NCI-H1694 treated with DMSO at 0.1 percent for 48 hours (cell line): ENCODE data around the gene DSG2.
"Not testable (repeated sequence)": the region's sequence is repeated elsewhere in the genome, so short reads cannot be mapped to it uniquely, and the experiment has no call there.

ENCODE experiments used
- DNase-seq: peaks from one replicate; lab custom pipeline; 2025; lab: John Stamatoyannopoulos, UW

DSG2 gene

DNA sequence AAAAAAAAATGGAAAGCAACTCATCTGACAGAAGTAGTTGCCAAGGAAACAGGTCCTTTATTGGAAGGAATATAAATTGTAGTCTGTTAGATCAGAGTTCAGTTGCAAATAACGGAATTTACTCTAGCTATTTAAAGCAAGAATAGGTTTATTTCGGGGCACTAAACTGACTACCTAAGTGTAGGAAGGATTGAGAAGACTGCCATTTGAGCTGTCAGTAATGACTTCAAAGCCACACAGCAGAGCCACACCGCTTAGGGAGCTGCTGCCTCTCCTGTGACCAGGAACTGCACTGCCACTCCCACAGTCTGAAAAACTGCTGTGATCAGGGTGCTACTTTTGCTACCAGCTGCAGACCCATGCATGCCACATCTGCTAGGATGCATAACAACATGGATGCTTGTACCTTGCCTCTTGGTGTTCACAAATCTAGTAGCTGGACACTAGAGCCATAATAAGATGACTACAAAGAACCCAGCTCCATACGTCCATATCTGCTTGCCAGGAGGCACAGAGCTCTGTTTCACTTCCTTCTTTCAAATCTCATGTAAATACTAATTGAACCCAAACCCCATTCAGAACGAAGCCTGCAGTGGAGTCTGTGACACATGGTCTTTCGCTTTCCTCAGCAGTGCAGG lies 2.2 kb downstream of the DSG2 start:
- no peak for DNase-seq

DNA sequence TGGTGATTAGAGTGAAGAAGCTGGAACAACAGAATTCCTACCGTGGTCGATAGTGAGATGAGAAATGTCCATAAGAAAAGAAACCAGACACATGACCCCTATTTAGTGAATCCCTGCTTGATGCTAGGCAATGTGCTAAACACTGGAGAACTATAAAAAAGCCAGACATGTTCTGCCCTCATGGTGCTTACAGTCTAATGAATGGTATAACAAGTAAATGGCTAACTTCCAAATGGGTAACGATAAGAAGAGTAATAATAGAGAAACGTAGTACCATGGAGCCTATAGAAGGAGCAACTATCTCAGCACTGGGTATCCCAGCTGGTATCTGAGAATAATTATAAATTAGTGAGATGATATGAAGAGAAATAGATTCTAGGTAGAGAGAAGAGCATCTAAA lies 5.0 kb downstream of the DSG2 start:
- DNase-seq = no peak

DNA sequence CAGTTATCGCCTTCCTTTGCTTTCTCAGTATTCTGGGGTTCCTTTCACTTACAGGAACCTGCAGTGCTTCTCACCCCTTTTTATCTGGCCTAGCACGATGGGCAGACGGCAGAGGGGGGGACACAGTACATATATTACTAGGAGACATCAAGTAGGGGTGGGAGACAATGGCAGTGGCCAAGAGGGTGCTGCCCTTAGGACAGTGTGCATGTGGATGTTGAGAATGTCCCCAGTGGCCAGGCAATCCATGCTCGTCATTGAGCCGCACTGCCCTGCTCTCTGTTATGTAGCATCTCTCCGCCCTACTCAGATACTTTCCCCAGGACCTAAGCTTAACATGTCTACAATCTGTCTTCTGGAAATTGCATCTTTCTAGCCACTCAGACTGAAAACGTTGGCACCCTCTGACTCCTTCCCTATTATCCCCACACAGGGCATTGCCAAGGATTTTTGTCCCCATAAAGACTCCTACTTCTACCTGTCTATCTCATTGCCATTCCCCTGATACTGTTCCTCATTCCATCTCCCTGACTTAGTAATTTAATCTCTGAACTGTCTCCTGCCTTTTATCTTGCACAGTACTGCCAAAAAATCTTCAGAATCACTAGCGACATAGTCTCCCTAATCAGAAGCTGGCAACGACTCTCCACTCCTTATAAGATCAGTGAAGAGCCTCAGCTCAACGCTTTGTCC lies 6.6 kb downstream of the DSG2 start:
- DNase-seq = no peak

DNA sequence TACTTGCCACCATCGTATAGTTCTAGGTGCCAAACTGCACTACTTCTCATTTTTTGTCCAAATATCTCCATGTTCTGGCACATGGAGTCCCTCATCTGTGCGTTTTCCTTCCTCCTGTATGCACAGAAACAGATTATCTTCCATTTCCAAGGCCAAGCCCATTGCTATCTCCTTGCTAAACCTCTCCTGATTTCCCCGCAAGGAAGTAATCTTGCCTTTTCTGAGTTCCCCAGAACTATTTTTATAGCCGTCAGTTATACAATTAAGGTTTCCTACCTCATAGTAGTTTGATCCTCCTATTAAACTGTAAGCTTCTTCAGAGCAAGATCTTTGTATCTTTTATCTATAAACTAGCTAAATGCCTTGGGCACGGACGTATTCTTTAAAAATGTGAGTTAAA lies 7.2 kb downstream of the DSG2 start:
- DNase-seq = no peak

- no peak for DNase-seq
Observed at GRCh38 chr18:31506024-31506742, 8.2 kb downstream of the DSG2 start.

DNA sequence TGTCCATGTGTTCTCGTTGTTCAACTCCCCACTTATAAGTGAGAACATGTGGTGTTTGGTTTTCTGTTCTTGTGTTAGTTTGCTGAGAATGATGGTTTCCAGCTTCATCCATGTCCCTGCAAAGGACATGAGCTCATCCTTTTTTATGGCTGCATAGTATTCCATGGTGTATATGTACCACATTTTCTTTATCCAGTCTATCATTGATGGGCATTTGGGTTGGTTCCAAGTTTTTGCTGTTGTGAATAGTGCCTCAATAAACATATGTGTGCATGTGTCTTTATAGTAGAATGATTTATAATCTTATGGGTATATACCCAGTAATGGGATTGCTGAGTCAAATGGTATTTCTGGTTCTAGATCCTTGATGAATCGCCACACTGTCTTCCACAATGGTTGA lies 9.1 kb downstream of the DSG2 start:
- DNase-seq = not testable (repeated sequence)

DNA sequence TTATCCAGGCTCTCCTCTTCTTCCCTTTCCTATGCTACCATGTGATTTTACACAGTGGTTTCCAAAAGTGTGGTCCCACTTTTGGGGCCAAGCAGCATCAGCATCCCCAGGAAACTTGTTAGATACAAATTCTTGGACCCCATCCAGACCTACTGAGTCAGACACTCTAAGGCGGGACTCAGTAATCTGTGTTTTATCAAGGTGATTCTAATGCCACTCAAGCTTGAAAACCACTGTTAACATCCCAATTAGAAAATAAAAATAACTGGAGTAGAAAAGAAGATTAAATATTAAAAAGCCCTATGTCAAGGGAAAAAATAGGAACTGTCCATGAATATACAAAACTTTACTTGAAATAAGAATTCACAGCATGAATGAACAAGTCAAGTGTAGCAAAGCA lies 10.8 kb downstream of the DSG2 start:
- DNase-seq = no peak

DNA sequence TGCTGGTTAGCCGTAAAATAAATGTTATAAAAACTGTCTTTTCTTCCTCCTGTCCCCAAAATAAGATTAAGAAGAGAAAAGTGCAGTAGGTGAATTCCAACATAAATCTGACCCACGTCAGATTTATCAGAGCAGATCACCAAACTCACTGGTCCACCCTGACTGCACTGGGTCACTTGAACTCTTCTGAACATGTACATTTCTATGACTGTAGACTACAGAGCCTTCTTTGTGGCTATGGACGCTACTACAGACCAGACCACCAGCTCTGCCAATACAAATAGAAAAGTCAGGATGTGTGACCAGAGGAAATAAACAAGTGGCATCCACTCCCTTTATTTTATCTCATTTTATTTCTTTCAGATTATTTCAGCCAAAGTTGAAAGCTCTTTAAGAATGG lies 11.6 kb downstream of the DSG2 start:
- no peak for DNase-seq

DNA sequence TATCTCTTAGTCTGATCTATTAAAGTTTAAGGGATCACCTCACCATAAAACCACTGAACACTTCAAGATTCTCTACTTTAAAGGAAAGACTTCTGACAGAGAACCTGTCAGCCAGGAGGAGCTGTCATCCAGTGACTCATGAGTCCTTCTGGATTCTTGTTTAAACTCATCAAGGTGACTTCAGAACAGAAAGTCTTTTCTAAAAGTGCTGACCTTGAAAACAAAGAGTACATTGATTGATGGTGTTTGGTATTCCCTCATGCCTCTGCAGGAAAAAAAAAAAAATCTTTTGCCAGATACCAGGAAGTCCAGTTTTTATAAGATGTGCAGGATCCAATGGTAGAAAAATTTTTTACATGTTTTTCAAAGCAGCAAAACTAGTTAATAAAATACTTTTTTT lies 12.3 kb downstream of the DSG2 start:
- DNase-seq = no peak

- no peak for DNase-seq
Observed at GRCh38 chr18:31511098-31511497, 13.1 kb downstream of the DSG2 start.

DNA sequence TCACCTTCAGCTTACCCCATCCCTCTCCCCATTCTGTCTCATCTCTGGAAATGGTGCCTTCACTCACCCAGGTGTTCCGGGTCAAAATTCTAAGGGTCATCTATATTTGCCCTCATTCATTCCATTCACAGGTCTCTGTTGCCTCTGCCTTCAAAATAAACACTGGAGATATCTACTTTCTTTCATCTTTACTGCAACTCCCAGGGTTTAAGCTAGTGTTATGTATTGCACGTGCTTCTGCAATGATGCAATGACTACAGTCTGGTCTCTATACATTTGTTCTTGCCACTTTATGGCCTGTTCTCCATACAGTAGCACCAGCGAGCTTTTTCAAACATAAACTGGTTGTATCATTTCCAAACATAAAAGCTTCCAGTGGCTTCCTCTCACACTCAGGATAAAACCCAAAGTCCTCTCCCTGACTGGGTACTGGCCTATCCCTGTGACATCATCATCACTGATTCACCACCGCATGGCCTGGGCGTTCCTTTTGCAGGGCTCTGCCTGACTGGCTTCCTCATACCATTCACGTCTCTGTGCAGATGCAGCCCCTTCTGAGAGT lies 14.3 kb downstream of the DSG2 start:
- no peak for DNase-seq

- no peak for DNase-seq
Observed at GRCh38 chr18:31513189-31513935, 15.4 kb downstream of the DSG2 start.

- no peak for DNase-seq
Observed at GRCh38 chr18:31516437-31516836, 18.5 kb downstream of the DSG2 start.

GRCh38 chr18:31526374-31526773 lies 28.4 kb downstream of the DSG2 start:
- no peak for DNase-seq

- DNase-seq = no peak
Observed at GRCh38 chr18:31533236-31533635, 35.3 kb downstream of the DSG2 start.

DNA sequence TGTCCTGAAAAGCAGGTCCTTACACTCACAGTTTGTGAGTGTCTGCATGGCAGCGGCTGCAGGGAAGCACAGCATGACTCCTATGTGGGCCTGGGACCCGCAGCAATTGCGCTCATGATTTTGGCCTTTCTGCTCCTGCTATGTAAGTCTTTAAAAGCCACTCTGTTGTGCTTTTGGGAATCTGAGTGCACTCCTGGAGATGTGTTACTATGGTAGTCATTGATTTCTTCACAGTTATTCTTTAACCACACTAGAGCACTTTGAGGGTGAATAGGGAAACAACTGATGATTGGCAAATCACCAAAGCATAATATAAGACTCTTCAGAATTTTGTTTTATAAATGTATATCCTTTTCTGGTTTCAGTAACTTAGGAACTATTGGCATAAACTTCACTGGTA lies 40.9 kb downstream of the DSG2 start:
- DNase-seq = no peak

DNA sequence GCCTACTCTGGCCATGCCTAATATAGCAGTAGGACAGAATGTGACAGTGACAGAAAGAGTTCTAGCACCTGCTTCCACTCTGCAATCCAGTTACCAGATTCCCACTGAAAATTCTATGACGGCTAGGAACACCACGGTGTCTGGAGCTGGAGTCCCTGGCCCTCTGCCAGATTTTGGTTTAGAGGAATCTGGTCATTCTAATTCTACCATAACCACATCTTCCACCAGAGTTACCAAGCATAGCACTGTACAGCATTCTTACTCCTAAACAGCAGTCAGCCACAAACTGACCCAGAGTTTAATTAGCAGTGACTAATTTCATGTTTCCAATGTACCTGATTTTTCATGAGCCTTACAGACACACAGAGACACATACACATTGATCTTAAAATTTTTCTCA lies 48.5 kb downstream of the DSG2 start:
- no peak for DNase-seq

GRCh38 chr18:31548853-31549252 lies 50.9 kb downstream of the DSG2 start:
- DNase-seq = no peak

DNA sequence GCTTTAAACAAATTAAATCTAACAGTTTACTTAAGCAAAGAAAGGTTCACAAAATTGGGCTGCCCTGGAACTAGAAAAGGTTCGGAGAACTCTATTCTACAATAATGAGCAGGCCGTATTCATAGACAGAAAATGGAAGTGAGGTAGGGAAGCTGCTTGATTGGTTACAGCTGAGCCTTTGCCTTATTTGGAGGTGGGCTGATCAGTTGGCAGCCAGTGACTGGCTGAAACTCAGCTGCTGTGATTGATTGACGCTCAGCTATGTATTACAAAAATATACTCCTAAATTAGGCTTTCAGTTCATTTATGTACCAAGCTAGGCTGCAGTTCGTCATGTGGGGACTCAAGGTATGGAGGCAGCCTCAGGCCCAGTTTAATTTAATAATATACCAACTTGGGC lies 51.4 kb downstream of the DSG2 start:
- DNase-seq = no peak

GRCh38 chr18:31551883-31552282 lies 53.9 kb downstream of the DSG2 start:
- DNase-seq = no peak

- DNase-seq = no peak
Observed at GRCh38 chr18:31553800-31554199, 55.8 kb downstream of the DSG2 start.

GRCh38 chr18:31554776-31555175 lies 56.8 kb downstream of the DSG2 start:
- no peak for DNase-seq
